NCI-H1930 (cell line): ENCODE measurements around the gene PGLYRP2.

Experiments used
- DNase-seq, 2 experiments: peaks; one replicate each; lab custom pipeline; 2025; lab: John Stamatoyannopoulos, UW

The PGLYRP2 gene

GRCh38 chr19:15453906-15454860 lies 25.1 kb downstream of the PGLYRP2 start:
- no peak for DNase-seq

DNA sequence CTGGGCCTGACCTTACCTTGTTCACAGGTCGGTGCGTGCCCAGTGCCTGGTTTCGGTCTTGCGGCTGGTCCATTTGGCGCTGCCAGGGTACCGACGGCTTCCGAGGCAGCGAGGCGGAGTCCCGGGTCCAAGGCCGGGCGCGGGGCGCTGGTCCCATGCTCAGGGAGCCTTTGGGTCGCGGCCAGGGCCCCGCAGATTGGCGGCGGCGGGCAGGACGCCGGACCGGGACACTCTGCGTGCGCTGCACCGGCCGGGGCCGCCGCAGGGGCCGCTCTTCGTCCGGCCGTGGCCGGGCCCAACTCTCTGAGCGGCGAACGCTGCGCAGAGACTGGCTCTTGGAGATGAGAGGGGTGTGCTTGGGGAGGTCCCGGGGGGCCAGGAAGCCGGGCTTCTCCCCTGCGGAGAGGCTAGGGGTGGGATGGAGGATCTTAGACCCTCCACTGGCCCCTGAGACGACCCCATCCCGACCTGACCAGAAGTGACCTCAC lies 26.2 kb downstream of the PGLYRP2 start:
- no peak for DNase-seq

GRCh38 chr19:15452111-15453047 lies 26.9 kb downstream of the PGLYRP2 start:
- DNase-seq = peak; percentile 14 to 54

DNA sequence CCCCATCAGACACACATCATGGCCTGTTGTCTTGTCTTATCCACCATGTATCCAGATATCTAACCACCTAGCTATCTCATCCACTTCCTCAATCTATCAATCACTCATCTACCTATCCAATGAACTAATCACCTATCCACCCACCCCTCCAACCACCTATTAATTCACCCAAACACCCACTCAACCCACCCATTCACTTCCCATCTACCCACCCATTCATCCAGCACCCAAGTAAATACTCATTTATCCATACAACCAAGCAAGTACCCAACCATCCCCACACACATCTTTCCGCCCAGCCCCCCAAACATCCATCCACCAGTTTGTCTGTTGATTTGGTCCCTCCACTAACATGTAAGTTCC lies 28.8 kb downstream of the PGLYRP2 start:
- DNase-seq = no peak

GRCh38 chr19:15449620-15450527 lies 29.4 kb downstream of the PGLYRP2 start, which contains the start of gene WIZ:
WIZ (minus strand) TSS chr19:15449956; CDS start chr19:15448307, 1,649 bp downstream.
- peak; percentile 37 to 59 for DNase-seq

GRCh38 chr19:15448778-15449619 lies 30.3 kb downstream of the PGLYRP2 start:
- no peak for DNase-seq

GRCh38 chr19:15448044-15448777 lies 31.1 kb downstream of the PGLYRP2 start:
- no peak for DNase-seq

DNA sequence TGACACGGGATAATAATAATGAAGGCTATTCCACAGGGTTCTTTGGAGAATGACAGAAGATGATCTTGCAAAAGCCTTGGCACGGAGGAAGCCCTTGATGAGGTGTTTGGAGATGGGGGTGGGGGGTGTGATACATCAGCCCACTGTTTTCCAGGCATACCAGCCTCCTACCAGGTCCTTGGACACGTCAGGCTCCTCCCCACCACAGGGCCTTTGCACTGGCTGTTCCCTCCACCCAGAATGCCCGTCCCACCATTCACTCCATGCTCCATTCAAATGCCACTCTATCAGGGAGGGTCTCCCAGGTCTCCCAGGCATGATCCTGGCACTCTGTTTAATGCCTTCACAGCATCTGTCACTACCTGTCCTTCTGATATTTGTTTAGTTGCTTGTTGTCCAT lies 32.2 kb downstream of the PGLYRP2 start:
- no peak for DNase-seq

DNA sequence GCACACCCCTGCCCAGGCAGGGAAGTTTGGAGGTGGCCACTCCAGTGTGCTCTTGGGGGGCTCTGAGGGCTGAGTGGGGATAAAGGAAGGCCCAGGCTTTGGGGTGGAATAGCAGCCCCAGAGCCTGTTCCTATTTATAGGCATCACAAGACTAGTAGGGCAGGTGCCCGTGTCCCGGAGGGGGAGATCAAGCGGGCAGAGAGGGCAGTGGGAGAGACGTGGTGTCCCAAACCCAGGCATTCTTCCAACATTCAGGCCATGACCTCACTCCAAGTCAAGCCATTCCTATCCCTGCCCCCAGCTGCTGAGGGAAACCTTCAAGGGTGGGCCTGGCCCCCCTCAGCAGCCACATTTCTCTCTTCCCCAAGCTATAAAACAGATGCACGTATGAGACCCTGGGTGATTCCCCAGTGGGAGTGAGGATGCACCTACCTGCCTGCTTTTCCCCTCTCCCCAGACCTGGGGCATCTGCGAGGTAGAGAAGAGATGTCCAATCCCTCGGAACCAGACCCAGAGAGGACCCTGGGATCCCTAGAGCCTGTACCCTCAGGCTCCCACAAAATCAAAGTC lies 33.4 kb downstream of the PGLYRP2 start:
- no peak for DNase-seq

- DNase-seq = no peak
These were observed 34.1 kb downstream of the PGLYRP2 start for GRCh38 chr19:15445227-15445605.

DNA sequence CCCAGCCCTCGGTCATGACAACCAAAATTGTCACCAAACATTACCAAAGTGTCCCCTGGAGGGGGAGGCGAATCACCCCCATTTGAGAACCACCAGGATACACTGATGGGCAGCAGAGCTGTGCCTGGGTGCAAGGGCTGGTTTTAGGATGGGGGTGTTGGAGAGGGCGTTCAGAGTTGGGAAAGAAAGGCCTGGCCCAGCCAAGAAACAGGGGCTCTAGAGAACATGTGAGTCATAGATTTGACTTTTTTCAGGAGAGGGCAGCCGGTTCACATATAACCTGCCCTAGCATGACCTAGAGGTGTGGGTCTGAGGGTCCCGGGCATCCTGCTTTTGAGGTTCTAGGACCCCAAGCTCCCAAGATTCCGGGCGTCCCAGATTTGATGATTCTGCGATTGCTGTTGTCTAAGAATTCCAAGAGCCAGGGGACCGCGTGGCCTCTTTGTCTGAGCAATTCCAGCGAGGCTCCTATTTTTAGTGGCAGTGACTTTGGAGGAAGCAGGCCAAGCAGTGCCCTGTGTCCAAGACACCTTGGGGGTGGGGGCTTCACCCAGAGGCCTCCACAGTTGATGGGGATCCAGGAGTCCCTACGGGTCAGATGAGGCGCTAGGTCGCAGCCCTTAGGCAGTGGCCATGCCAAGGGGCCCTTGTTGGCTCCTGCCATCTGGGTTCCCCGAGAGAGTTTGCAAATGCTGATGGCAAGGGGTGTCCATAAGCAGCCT lies 34.6 kb downstream of the PGLYRP2 start:
- no peak for DNase-seq

DNA sequence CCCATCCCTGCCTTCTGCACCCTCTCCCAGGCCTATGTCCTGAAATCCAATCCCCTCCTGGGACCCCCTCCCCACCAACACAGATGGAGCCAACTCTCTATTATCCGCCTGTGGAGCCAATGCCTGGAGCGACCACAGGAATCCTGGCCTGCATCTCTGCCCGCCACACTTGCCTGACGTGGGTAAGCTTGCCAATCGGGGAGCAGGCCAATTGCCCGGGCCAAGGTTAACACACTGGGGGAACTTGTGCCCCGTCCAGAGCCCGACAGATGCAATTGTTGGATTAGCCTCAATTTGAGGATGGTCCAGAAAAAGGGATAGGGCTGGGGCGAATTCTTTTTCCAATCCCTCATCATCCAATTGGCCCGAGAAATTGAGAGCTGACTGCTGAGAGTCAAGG lies 35.5 kb downstream of the PGLYRP2 start:
- DNase-seq = no peak

GRCh38 chr19:15443325-15443724 lies 36.0 kb downstream of the PGLYRP2 start:
- DNase-seq = no peak

DNA sequence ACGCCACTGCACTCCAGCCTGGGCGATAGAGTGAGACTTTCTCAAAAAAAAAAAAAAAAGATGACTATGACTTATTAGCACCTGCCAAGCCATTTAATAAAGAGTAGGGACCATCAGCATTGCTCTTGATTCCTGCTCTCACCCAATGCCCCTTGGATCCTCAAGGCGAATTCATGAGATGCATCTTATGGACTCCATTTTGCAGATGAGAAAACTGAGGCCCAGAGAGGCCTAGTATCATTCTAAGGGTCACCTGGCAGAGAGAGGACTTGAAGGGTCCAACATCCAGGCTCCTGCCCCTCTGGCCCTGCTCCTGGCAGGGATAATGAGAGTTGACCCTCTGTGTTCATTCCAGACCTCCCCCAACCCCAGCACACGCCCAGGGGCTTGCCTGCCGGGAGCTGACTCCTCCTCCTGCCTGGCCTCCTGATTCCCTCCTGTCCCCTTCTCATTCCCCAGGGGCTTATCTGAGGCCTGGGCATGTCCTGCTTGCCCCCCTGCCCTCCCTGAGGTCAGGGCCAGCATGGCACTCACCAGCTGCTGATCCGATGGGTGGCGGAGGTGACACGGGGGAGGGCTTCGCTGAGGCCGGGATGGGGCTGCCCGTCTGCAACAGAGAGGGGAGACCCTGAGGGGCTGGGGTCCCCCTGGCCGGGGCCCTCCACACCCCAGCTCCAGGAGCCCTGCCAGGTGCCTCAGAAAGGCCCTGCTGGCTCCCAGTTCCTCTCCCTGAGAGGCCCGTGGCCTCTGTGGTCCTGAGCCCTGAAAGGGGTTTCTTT lies 37.0 kb downstream of the PGLYRP2 start:
- DNase-seq = no peak

GRCh38 chr19:15441317-15441716 lies 38.0 kb downstream of the PGLYRP2 start:
- no peak for DNase-seq

- DNase-seq = no peak
These were observed 39.3 kb downstream of the PGLYRP2 start for GRCh38 chr19:15439821-15440641.
